OCI-LY1 (cell line): Measurements from ENCODE around the gene CEP120.

ENCODE experiments used
- EZH2 ChIP-seq: fragments of 200-600 bp; sonication (generic), shearing (Covaris generic); IDR thresholded peaks from 2 replicates; pipeline ENCODE4 v1.8.0; 2017; ENCODE audit warnings: borderline replicate concordance, mixed run types, mild to moderate bottlenecking, antibody characterized with exemption, low read length, moderate library complexity, mixed read lengths
- TF ChIP-seq, protein P1 (sequence below): fragments of 200-600 bp; sonication (generic), shearing (Covaris generic); IDR thresholded peaks from 2 replicates; pipeline ENCODE4 v1.5.1; 2017; ENCODE audit warnings: mild to moderate bottlenecking, antibody characterized with exemption, low read length, moderate library complexity, mixed read lengths

DNA sequence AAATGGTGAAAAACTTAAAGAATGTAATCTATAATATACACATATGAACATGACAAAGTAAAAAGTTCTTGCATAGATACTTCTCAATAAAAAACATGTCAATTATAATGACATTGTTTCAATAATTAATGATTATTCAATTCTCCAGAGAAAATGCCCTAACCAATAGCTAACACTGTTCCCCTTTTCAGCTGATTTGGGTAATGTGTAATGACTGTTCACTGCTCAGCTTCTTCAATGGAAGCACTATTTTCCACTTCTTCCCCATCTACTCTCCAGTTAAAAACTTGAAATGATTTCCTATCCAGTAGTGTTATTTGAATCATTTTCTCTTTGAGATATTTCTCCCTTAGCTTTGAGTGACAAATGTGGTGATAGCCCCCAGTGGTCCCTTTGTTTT is 62.3 kb downstream of the CEP120 start:
- TF ChIP-seq, protein P1, sequence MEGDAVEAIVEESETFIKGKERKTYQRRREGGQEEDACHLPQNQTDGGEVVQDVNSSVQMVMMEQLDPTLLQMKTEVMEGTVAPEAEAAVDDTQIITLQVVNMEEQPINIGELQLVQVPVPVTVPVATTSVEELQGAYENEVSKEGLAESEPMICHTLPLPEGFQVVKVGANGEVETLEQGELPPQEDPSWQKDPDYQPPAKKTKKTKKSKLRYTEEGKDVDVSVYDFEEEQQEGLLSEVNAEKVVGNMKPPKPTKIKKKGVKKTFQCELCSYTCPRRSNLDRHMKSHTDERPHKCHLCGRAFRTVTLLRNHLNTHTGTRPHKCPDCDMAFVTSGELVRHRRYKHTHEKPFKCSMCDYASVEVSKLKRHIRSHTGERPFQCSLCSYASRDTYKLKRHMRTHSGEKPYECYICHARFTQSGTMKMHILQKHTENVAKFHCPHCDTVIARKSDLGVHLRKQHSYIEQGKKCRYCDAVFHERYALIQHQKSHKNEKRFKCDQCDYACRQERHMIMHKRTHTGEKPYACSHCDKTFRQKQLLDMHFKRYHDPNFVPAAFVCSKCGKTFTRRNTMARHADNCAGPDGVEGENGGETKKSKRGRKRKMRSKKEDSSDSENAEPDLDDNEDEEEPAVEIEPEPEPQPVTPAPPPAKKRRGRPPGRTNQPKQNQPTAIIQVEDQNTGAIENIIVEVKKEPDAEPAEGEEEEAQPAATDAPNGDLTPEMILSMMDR, result no peak
- TF ChIP-seq EZH2, result no peak
